ENCODE measurements around the gene AP3S2.

GRCh38 chr15:89784686-89784960 lies 109.2 kb downstream of the AP3S2 start:
- TF ChIP-seq ZNF274 (IDR thresholded peaks at IDR 0.05; ENCODE audit: low read depth, low read length): no peak
- no peak for TF ChIP-seq SUZ12 (IDR thresholded peaks at IDR 0.05; ENCODE audit: extremely low read depth, insufficient read depth, insufficient read length)

Data from NT2/D1 (cell line).